ENCODE results near the gene HIF3A.

DNA sequence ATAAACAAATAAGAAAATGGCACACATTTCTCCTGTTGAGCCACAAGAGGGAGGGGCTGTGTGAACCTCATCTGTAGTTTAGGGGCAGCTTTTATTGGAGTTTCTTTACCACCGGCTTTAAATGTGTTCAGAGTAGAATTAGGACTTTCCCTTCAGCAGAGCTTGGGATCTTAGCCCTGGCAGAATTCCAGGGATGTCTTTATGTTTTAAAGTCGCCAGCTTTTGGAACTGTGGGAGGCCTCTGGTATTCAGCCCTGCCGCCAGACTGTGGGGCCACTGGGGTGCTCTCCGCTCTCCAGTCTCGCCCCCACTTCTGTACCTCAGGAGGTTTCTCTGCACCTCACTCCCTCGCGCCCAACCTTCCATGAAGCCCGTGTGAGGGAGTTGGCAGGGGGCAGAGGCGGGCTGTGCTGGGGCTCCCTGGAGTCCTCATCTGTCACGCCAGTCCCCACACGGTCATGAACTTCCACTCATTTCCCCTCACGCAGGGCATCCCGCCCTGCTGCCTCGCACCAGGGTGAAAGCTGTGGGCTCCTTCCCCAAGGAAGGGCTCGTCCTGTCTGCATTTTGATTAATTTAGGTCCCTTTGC, 85.0 kb downstream of the HIF3A start:
- TF ChIP-seq, protein P1, sequence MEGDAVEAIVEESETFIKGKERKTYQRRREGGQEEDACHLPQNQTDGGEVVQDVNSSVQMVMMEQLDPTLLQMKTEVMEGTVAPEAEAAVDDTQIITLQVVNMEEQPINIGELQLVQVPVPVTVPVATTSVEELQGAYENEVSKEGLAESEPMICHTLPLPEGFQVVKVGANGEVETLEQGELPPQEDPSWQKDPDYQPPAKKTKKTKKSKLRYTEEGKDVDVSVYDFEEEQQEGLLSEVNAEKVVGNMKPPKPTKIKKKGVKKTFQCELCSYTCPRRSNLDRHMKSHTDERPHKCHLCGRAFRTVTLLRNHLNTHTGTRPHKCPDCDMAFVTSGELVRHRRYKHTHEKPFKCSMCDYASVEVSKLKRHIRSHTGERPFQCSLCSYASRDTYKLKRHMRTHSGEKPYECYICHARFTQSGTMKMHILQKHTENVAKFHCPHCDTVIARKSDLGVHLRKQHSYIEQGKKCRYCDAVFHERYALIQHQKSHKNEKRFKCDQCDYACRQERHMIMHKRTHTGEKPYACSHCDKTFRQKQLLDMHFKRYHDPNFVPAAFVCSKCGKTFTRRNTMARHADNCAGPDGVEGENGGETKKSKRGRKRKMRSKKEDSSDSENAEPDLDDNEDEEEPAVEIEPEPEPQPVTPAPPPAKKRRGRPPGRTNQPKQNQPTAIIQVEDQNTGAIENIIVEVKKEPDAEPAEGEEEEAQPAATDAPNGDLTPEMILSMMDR (IDR thresholded peaks at IDR 0.05), result no peak
- no peak for TF ChIP-seq POLR2A (IDR thresholded peaks at IDR 0.05)
